Cardiac septum (tissue), 1 donor: ENCODE measurements around the gene C2CD5. TPM values are rescaled to one million over a fixed set of nuclear protein-coding genes. Genes with fewer than 3 reads are reported as not detected.
"Not testable (repeated sequence)": the region's sequence is repeated elsewhere in the genome, so short reads cannot be mapped to it uniquely, and the experiment has no call there.

ENCODE experiments used
- DNase-seq: peaks from one replicate; pipeline ENCODE4 v3.0.0-alpha.2; 2020; ENCODE audit warnings: low spot score
- intact Hi-C: fragments of 100-400 bp; cut with DNase I; formaldehyde crosslinking; loops from one replicate; pipeline ENCODE4 v1.14.0; 2022
- total RNA-seq: library from RNA; stranded (reverse); fragmentation: NEBNext Ultra II Directional; extraction: Animal tissue kit (Norgen Biotek cat#: 25700); gene quantifications from one replicate; pipeline ENCODE4 v1.2.1, GENCODE V29; 2021
- donor health status: DM: no; HTN: no; CAD: no.

C2CD5 gene
- total RNA-seq, 1 donor from 2014 or later, result 18.2 TPM

- DNase-seq, result no peak
- intact Hi-C loops, result no loop called here
These were observed 7.3 kb downstream of the C2CD5 start for GRCh38 chr12:22536971-22537544.

DNA sequence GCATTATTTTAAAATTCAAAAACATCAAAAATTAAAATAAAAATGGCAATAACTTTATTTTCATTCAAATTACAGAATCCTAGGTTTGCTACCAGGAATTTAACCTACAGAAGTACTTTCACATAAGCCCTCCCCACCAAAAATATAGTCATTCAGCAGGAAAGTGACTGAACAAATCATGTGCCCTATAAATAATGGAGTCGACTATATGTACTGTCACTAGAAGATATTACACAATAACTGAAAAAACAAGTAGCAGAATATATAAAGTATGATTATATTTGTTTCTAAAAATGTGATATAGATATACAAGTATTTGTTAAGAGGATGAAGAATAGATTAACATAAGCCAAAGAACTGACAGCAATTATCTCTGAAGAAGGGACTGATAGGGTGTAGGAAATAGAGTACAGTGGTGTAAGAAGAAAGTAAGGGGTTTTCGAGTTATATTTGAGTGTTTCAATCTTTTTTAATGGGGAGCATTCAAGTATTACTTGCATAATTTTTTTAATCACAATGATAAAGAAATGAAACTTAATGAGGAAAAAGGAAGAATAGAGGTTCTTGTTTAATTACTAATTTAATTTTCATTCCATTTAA is 7.9 kb downstream of the C2CD5 start:
- intact Hi-C loops, result no loop called here

DNA sequence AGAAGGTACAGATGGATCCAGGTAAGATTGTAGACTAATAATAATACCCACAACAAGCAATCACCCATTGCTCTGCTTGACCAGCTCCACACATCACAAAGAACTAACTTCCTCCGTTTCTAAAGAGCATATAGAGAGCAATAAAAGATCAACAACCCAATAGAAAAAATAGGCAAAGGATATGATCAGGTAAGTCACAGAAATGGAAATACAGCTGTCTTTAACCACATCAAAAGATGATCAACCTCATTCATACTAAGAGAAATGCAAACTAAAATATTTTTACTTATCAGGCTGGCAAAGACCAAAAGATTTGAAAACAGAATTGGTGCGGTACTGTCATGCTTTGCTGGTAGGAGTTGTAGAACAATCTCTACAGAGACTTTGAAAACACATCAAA is 8.9 kb downstream of the C2CD5 start:
- no peak for DNase-seq
- intact Hi-C loops, result no loop called here

More for the DNA sequence above, 7.9 kb downstream of the C2CD5 start:
- DNase-seq, result no peak

- intact Hi-C loops, result no loop called here
- no peak for DNase-seq
These were observed 9.3 kb downstream of the C2CD5 start for GRCh38 chr12:22535038-22535437.

DNA sequence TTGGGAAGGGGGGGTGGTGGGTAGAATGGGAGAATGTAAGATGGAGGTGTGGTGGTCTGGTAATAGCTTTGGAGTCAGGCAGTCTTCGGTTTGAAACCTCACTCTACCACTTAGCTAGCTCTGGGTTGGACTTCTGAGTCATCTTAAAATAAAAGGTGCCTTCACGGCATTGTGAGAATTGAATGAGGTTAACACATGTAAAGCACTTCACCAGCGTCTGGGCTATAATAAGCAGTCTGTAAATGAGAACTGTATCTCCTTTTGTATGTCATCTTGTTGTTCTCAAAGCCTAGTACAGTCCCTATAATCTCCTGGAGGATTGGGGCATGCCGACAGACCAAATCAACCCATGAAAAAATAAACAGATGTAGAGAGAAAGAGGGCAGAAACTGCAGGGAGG is 11.2 kb downstream of the C2CD5 start:
- DNase-seq, result no peak
- intact Hi-C loops, result no loop called here

- DNase-seq, result no peak
- intact Hi-C loops, result no loop called here
These were observed 12.0 kb downstream of the C2CD5 start for GRCh38 chr12:22532317-22532716.

- intact Hi-C loops, result no loop called here
- DNase-seq, result no peak
These were observed 13.1 kb downstream of the C2CD5 start for GRCh38 chr12:22531205-22531604.

GRCh38 chr12:22529281-22530060 is 14.9 kb downstream of the C2CD5 start:
- no peak for DNase-seq
- intact Hi-C loops, result no loop called here

- no peak for DNase-seq
- intact Hi-C loops, result no loop called here
These were observed 16.3 kb downstream of the C2CD5 start for GRCh38 chr12:22527999-22528398.

DNA sequence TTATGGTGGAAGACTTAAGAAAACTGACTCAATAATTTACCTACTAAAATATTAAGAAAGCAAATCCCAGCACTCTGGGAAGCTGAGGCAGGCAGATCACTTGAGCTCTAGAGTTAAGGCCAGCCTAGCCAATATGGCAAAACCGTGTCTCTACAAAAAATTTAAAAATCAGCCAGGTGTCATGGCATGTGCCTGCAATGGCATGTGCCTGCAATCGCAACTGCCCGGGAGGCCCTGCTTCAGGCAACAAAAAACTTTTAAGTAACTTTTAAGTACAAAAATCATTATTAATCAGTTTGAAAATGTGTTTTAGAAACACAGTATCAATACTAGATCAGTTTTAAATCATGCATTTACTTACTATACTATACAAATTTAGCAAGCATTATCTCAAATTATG is 17.5 kb downstream of the C2CD5 start:
- intact Hi-C loops, result no loop called here
- no peak for DNase-seq

GRCh38 chr12:22525426-22525825 is 18.9 kb downstream of the C2CD5 start:
- intact Hi-C loops, result no loop called here
- DNase-seq, result no peak

- intact Hi-C loops, result no loop called here
- DNase-seq, result no peak
These were observed 25.3 kb downstream of the C2CD5 start for GRCh38 chr12:22518998-22519397.

DNA sequence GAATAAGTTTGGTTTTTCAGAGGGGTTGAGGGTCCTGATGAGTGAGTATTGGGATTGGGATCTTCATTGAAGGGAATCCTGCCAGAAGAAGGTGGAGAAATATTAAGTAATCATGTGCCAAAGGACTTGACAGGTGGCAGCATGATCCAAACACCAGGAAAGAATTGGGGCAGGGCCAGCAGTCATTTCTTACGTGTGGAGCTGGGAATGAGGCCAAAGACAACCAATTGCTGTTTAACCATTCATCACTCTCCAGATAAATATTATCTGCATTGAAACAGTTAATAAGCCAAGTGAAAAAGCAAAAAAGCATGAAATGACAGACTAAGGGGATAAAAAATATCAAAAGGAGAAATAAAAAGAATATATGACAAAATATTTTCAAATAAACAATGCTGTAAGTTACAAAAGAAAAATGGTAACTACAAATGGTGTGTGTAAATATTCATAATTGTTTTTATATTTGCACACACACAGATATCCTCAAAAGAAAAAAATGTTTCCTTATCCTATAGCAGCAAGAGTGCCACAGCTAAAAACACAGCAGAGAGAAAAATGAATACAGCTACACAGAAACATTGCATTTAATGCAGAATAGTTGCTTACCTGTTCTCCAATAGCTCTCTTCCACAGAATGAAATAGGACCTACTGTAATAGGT is 26.2 kb downstream of the C2CD5 start:
- no peak for DNase-seq
- intact Hi-C loops, result no loop called here

GRCh38 chr12:22514875-22515274 is 29.5 kb downstream of the C2CD5 start:
- intact Hi-C loops, result no loop called here

GRCh38 chr12:22505826-22506225 is 38.5 kb downstream of the C2CD5 start:
- intact Hi-C loops, result no loop called here
- no peak for DNase-seq

More at GRCh38 chr12:22514875-22515274, 29.5 kb downstream of the C2CD5 start:
- DNase-seq, result no peak

DNA sequence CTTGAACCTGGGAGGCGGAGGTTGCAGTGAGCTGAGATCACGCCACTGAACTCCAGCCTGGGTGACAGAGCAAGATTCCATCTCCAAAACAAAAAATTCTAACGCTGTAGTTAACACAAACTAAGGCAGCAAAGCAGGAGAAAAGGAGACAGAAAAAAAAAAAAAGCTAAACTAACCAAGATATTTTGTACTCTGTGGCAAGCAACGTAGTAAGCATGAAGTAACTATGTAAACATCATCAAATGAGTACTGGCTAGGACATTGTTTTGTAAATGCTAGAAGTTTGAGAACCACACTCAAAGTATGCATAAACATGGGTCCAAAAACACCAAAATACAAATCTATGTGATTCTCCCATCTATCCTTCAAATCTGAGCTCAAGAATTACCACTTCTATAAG is 44.2 kb downstream of the C2CD5 start:
- intact Hi-C loops, result no loop called here
- no peak for DNase-seq

- DNase-seq, result no peak
- intact Hi-C loops, result no loop called here
These were observed 44.9 kb downstream of the C2CD5 start for GRCh38 chr12:22499445-22499844.

DNA sequence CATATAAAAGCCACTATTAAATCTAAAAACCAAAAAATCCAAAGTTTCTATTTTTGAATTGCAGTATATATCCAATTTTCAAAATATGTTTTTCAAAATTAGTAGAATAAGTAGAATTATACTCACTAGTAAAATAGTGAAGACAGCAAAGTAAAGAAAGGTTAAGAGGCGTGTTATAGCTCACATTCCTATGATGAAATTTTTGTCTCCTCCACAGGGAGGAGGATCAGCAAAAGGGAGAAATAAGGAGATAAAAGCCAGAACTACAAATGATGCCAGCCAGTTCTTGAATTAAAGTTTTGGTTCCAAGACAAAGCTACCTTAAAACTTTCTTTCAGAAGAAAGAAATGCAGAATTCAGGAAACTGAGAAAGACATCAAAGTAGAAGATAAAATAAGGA is 50.0 kb downstream of the C2CD5 start:
- no peak for DNase-seq
- intact Hi-C loops, result no loop called here

- no peak for DNase-seq
- intact Hi-C loops, result no loop called here
These were observed 53.3 kb downstream of the C2CD5 start for GRCh38 chr12:22491034-22491433.

DNA sequence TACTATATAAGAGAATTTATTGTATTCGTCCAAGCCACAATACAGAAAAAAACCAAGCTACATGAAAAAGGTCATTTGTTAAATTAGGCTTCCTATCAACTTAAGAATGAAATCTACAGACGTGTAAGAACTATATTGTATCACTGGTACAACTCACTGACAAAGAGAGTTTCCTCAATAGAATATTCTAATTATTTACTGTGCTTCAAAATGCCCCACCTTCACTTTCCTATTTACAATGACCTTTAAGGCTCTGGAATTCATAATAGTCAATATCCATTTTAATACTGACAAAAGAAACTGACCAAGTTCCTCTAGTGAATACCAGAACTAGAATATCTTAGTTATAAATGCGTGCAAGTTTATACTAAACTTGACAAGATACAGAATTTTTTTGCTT is 55.9 kb downstream of the C2CD5 start:
- intact Hi-C loops, result no loop called here

GRCh38 chr12:22487683-22488082 is 56.7 kb downstream of the C2CD5 start:
- intact Hi-C loops, DNase-seq: not testable (repeated sequence)

More for the DNA sequence above, 55.9 kb downstream of the C2CD5 start:
- no peak for DNase-seq
